K562 (cell line): Measurements from ENCODE around the gene SMC4. TPM values are rescaled to one million over a fixed set of nuclear protein-coding genes. Genes with fewer than 3 reads are reported as not detected.

Experiments used
- ADNP ChIP-seq: fragments of 200-800 bp; sonication (Bioruptor generic); IDR thresholded peaks from 2 replicates; pipeline ENCODE4 v1.6.1; 2016; ENCODE audit warnings: missing genetic modification characterization, missing compliant biosample characterization
- ARID1B ChIP-seq: fragments of 450-650 bp; IDR thresholded peaks from 2 replicates; pipeline ENCODE4 v1.6.1; 2016; ENCODE audit warnings: antibody characterized with exemption, mild to moderate bottlenecking, inconsistent platforms
- CBFA2T3 ChIP-seq: fragments of 450-650 bp; IDR thresholded peaks from 2 replicates; pipeline ENCODE4 v1.6.1; 2017
- CHD2 ChIP-seq: IDR thresholded peaks from 2 replicates; pipeline ENCODE4 v1.6.1; 2011; ENCODE audit warnings: low read depth, low read length
- EP300 ChIP-seq: IDR thresholded peaks from 2 replicates; pipeline ENCODE4 v1.6.1; 2012; ENCODE audit warnings: low read length, improper control_type of control experiment
- FOXK2 ChIP-seq, 2 experiments: fragments of 450-650 bp; IDR thresholded peaks in 1 of 2; conservative IDR thresholded peaks in 1 of 2; 2 replicates each; pipeline ENCODE4 v1.6.1; 2016; ENCODE audit warnings: low read depth in 2 of 2, mild to moderate bottlenecking in 1 of 2
- GTF2A2 ChIP-seq: IDR thresholded peaks from 2 replicates; pipeline ENCODE4 v1.6.1; 2016; ENCODE audit warnings: mild to moderate bottlenecking, missing genetic modification characterization, missing compliant biosample characterization
- KDM1A ChIP-seq, 2 experiments: fragments of 450-650 bp; IDR thresholded peaks; 2 replicates each; pipeline ENCODE4 v1.6.1; 2016; ENCODE audit warnings: mild to moderate bottlenecking in 2 of 2
- MTA2 ChIP-seq: fragments of 450-650 bp; IDR thresholded peaks from 2 replicates; pipeline ENCODE4 v1.6.1; 2016; ENCODE audit warnings: low read depth
- NCOA1 ChIP-seq: fragments of 450-650 bp; IDR thresholded peaks from 2 replicates; pipeline ENCODE4 v1.6.1; 2016; ENCODE audit warnings: low read depth
- NCOR1 ChIP-seq: fragments of 450-650 bp; IDR thresholded peaks from 2 replicates; pipeline ENCODE4 v1.6.1; 2016; ENCODE audit warnings: mild to moderate bottlenecking, moderate library complexity
- NFIC ChIP-seq: fragments of 450-650 bp; IDR thresholded peaks from 2 replicates; pipeline ENCODE4 v1.6.1; 2017; ENCODE audit warnings: mild to moderate bottlenecking, inconsistent platforms
- NRF1 ChIP-seq, 2 experiments: fragments of 450-650 bp; IDR thresholded peaks in 1 of 2; conservative IDR thresholded peaks in 1 of 2; 2 replicates each; pipeline ENCODE4 v1.6.1; 2014; ENCODE audit warnings: mild to moderate bottlenecking in 2 of 2
- SMARCE1 ChIP-seq: fragments of 450-650 bp; IDR thresholded peaks from 2 replicates; pipeline ENCODE4 v1.7.1; 2016; ENCODE audit warnings: mild to moderate bottlenecking
- SOX6 ChIP-seq: fragments of 450-650 bp; IDR thresholded peaks from 2 replicates; pipeline ENCODE4 v1.6.1; 2014; ENCODE audit warnings: mild to moderate bottlenecking
- TAL1 ChIP-seq: fragments of 450-650 bp; IDR thresholded peaks from 2 replicates; pipeline ENCODE4 v1.6.1; 2016; ENCODE audit warnings: mild to moderate bottlenecking
- polyA plus RNA-seq, 8 experiments: library from polyadenylated mRNA; depleted of rRNA in 4 of 8; stranded (reverse) in 5 of 8; unstranded in 3 of 8; fragments of >200 nt; fragmentation: Nextera tagmentation in 2 of 8; fragmentation: Illumina TruSeq in 1 of 8; extraction: Ambion mirVana in 2 of 8; extraction: Trizol in 1 of 8; gene quantifications; 2 replicates each; pipeline versions ENCODE4 v1.2.1 to v1.2.3, GENCODE V29; 2011 to 2014; ENCODE audit warnings: inconsistent platforms in 1 of 8, missing spikeins in 1 of 8
- total RNA-seq, 7 experiments: library from RNA; depleted of rRNA in 6 of 7; stranded (reverse); fragments of >200 nt in 6 of 7; fragmentation: Illumina TruSeq in 2 of 7; extraction: Trizol in 2 of 7; gene quantifications; 2 replicates each; pipeline versions ENCODE4 v1.2.1 to v1.2.3, GENCODE V29; 2011 to 2021; ENCODE audit warnings: low replicate concordance in 1 of 7

Gene SMC4
- total and polyA plus RNA-seq, 9 of the 15 experiments (the other 6 are each of a cell fraction or from before 2014, with no cell fraction given) = 87.9 to 347 (median 176) TPM

DNA sequence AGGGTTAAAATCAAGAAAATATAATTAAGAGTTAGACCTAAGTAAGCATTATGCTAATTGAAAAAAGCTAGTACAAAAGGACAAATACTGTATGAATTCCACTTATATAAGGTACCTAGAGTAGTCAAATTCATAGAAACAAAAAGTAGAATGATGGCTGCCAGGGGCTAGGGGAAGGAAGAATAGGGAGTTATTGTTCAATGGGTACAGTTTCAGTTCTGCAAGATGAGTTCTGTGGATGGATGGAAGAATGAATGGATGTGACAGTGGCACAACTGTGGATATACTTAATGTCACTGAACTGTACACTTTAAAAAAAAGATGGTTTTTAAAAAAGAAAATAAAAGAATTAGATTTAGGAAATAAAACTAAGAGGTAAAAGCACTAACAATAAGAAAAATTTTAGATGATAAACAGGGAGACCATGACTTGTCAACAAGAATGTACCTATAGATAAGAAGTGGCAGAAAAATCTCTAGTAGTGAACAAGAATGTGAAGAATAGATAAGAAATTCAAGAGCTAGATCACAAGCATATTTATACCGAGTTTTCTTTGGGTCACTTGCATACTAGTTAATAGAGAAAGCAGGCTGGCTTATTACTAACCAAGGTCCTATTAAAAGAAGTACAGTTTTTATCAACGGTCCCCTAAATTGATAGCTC is 6.0 kb upstream of the SMC4 start (continued):
- TF ChIP-seq NRF1 (conservative IDR thresholded peaks at IDR 0.05 in 1 of 2, IDR thresholded peaks at IDR 0.05 in 1 of 2) (no peak), CBFA2T3 (peak; percentile 87), ARID1B (peak; percentile 92), TAL1 (peak; percentile 85), NCOR1 (peak; percentile 71), ADNP (tag) (peak; percentile 15; the same call in 1 of the 2 replicates), KDM1A (IDR thresholded peaks at IDR 0.05) (peak; percentile 55 to 70; a peak in 3 of 4 replicates), EP300 (peak; percentile 76), CHD2 (no peak), SOX6 (0 out of 2 replicates have a peak, but pooled peaks have one; percentile 55), FOXK2 (conservative IDR thresholded peaks at IDR 0.05 in 1 of 2, IDR thresholded peaks at IDR 0.05 in 1 of 2; ENCODE audit: low read depth in 2 of 2) (peak; percentile 87; a peak in 3 of 4 replicates), NCOA1 (no peak), GTF2A2 (tag) (no peak), MTA2 (peak; percentile 62; the same call in 1 of the 2 replicates), NFIC (peak; percentile 38; the same call in 1 of the 2 replicates), SMARCE1 (peak; percentile 59; the same call in 1 of the 2 replicates)
